Prostate gland (tissue), 2 donors: Measurements from ENCODE around the gene CFTR.

Experiments
- CTCF ChIP-seq, 4 experiments: fragments of 200-600 bp in 2 of 4; fragments of 450-650 bp in 2 of 4; sonication (generic) in 2 of 4; IDR thresholded peaks; 1 replicate in 3 of 4; 2 replicates in 1 of 4; pipeline ENCODE4 v1.5.1; 2016 to 2019; ENCODE audit warnings: antibody characterized with exemption in 4 of 4, mild to moderate bottlenecking in 2 of 4, moderate library complexity in 2 of 4
- POLR2A ChIP-seq: fragments of 450-650 bp; IDR thresholded peaks from one replicate; pipeline ENCODE4 v1.6.1; 2016; ENCODE audit warnings: antibody characterized with exemption, mild to moderate bottlenecking
- POLR2AphosphoS5 ChIP-seq: sonication (generic); formaldehyde crosslinking; IDR thresholded peaks from one replicate; pipeline ENCODE4 v1.6.1; 2017; ENCODE audit warnings: antibody characterized with exemption

GRCh38 chr7:117606132-117606531 is 126.3 kb downstream of the CFTR start:
- no peak for TF ChIP-seq CTCF (IDR thresholded peaks at IDR 0.05)
- TF ChIP-seq POLR2A = no peak
- TF ChIP-seq POLR2AphosphoS5 = no peak
